ENCODE measurements around the gene UBE3C.

The UBE3C gene

GRCh38 chr7:157224627-157225026 lies 85.9 kb downstream of the UBE3C start:
- H2AK5ac ChIP-seq (ENCODE audit: low read length) = no peak overlapping the region
- H2AFZ ChIP-seq (ENCODE audit: insufficient read depth, low read length, poor library complexity) = no peak overlapping the region
- H3K4ac ChIP-seq (ENCODE audit: low read depth, low read length) = no peak overlapping the region
- peaks cover 30 to 45% of the 10 kb centered on the region in 2 experiments for H3K36me3 ChIP-seq (ENCODE audit: control insufficient read depth in 1 of 2, insufficient read depth in 2 of 2, low read length in 2 of 2)
- no peak overlapping the region for H2BK5ac ChIP-seq (ENCODE audit: low read depth, low read length, poor library complexity)
- no peak overlapping the region for H2BK12ac ChIP-seq (ENCODE audit: low read length)
- no CpG with 5 or more reads among the region's 4 CpGs for WGBS (ENCODE audit: extremely low coverage, insufficient coverage, insufficient read length)
- no peak overlapping the region for H4K8ac ChIP-seq (ENCODE audit: low read depth, low read length)
- no peak overlapping the region for H3K23ac ChIP-seq (ENCODE audit: low read length)
- peak in 1 of 2 donors; percentile 10 for DNase-seq
- H3K79me1 ChIP-seq (ENCODE audit: low read length) = no peaks in the 10 kb centered on the region
- H3K9me3 ChIP-seq (ENCODE audit: insufficient read depth, low read depth, low read length) = no peaks in the 10 kb centered on the region
- no peak overlapping the region for H3K9ac ChIP-seq (ENCODE audit: low read length)
- H2BK120ac ChIP-seq (ENCODE audit: insufficient read depth, low read length, poor library complexity) = no peak overlapping the region
- H3K27me3 ChIP-seq (ENCODE audit: insufficient read depth, low read length) = no peaks in the 10 kb centered on the region
- no peaks in the 10 kb centered on the region for H3K79me2 ChIP-seq (ENCODE audit: control insufficient read depth, insufficient read depth, low read length, poor library complexity)
- H3K4me3 ChIP-seq (ENCODE audit: low read depth, low read length) = no peak overlapping the region
- no peak overlapping the region for H4K91ac ChIP-seq (ENCODE audit: low read depth, low read length)
- no peak overlapping the region for H3K18ac ChIP-seq (ENCODE audit: low read length)
- H3K4me1 ChIP-seq (ENCODE audit: control insufficient read depth in 1 of 2, insufficient read depth in 2 of 2, low read length in 2 of 2) = no peaks in the 10 kb centered on the region
- no peak overlapping the region for H3K4me2 ChIP-seq (ENCODE audit: low read length)
- H3K14ac ChIP-seq (ENCODE audit: low read length) = no peak overlapping the region
- no peak overlapping the region for H3K27ac ChIP-seq (ENCODE audit: low read depth, low read length)
- no peak overlapping the region for H4K12ac ChIP-seq (ENCODE audit: low read depth, low read length)

DNA sequence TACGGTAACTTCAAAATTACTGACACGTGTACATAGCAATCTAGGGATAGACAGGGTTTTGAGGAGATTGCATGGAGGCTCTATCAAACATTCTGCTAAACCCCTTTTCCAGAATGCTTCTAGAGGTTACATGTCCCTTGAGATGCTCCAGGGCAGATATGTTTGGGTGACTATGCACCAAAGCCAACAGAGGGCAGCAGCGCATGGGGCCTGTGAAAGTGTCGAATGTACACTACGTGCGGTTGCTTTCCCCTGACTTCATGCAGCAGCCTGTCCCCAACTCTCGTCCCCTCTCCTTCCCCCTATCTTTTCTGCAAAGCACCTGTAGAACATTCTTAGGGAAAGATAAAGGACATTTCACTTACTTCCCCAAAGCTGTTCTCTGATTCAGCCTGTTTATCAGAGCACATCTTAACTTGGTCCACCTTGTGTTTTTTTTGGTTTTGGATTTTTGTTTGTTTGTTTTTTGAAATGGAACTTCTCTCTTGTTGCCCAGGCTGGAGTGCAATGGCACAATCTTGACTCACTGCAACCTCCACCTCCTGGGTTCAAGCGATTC lies 90.2 kb downstream of the UBE3C start:
- H3K18ac ChIP-seq (ENCODE audit: low read length) = no peak overlapping the region
- H3K4me1 ChIP-seq (ENCODE audit: control insufficient read depth in 1 of 2, insufficient read depth in 2 of 2, low read length in 2 of 2) = no peaks in the 10 kb centered on the region
- H2AFZ ChIP-seq (ENCODE audit: insufficient read depth, low read length, poor library complexity) = no peak overlapping the region
- no peak overlapping the region for H4K8ac ChIP-seq (ENCODE audit: low read depth, low read length)
- no peak overlapping the region for H3K14ac ChIP-seq (ENCODE audit: low read length)
- no peak overlapping the region for H3K4me2 ChIP-seq (ENCODE audit: low read length)
- DNase-seq = peak; percentile 5 to 53
- no peaks in the 10 kb centered on the region for H3K79me1 ChIP-seq (ENCODE audit: low read length)
- no peak overlapping the region for H2BK5ac ChIP-seq (ENCODE audit: low read depth, low read length, poor library complexity)
- no peak overlapping the region for H2AK5ac ChIP-seq (ENCODE audit: low read length)
- no peaks in the 10 kb centered on the region for H3K79me2 ChIP-seq (ENCODE audit: control insufficient read depth, insufficient read depth, low read length, poor library complexity)
- no peak overlapping the region for H3K4ac ChIP-seq (ENCODE audit: low read depth, low read length)
- H3K4me3 ChIP-seq (ENCODE audit: low read depth, low read length) = no peak overlapping the region
- H3K36me3 ChIP-seq (ENCODE audit: control insufficient read depth in 1 of 2, insufficient read depth in 2 of 2, low read length in 2 of 2) = peaks cover 27 to 36% of the 10 kb centered on the region in 2 experiments
- no peak overlapping the region for H2BK120ac ChIP-seq (ENCODE audit: insufficient read depth, low read length, poor library complexity)
- no CpG with 5 or more reads among the region's 8 CpGs for WGBS (ENCODE audit: extremely low coverage, insufficient coverage, insufficient read length)
- no peaks in the 10 kb centered on the region for H3K27me3 ChIP-seq (ENCODE audit: insufficient read depth, low read length)
- H2BK12ac ChIP-seq (ENCODE audit: low read length) = no peak overlapping the region
- H3K9ac ChIP-seq (ENCODE audit: low read length) = no peak overlapping the region
- no peak overlapping the region for H3K23ac ChIP-seq (ENCODE audit: low read length)
- no peak overlapping the region for H4K12ac ChIP-seq (ENCODE audit: low read depth, low read length)
- H3K27ac ChIP-seq (ENCODE audit: low read depth, low read length) = no peak overlapping the region
- no peak overlapping the region for H4K91ac ChIP-seq (ENCODE audit: low read depth, low read length)
- peaks cover 1% of the 10 kb centered on the region for H3K9me3 ChIP-seq (ENCODE audit: insufficient read depth, low read depth, low read length)

- Histone ChIP-seq H3K36me3 (ENCODE audit: control insufficient read depth in 1 of 2, insufficient read depth in 2 of 2, low read length in 2 of 2) (peaks cover 16 to 21% of the 10 kb centered on the region in 2 experiments), H2BK5ac (ENCODE audit: low read depth, low read length, poor library complexity) (no peak overlapping the region), H3K4me1 (ENCODE audit: control insufficient read depth in 1 of 2, insufficient read depth in 2 of 2, low read length in 2 of 2) (no peaks in the 10 kb centered on the region), H4K12ac (ENCODE audit: low read depth, low read length) (no peak overlapping the region), H3K4me2 (ENCODE audit: low read length) (no peak overlapping the region), H3K4me3 (ENCODE audit: low read depth, low read length) (no peak overlapping the region), H3K27me3 (ENCODE audit: insufficient read depth, low read length) (no peaks in the 10 kb centered on the region), H3K14ac (ENCODE audit: low read length) (no peak overlapping the region), H3K4ac (ENCODE audit: low read depth, low read length) (no peak overlapping the region), H3K9ac (ENCODE audit: low read length) (no peak overlapping the region), H3K79me2 (ENCODE audit: control insufficient read depth, insufficient read depth, low read length, poor library complexity) (no peaks in the 10 kb centered on the region), H2AFZ (ENCODE audit: insufficient read depth, low read length, poor library complexity) (no peak overlapping the region), H3K23ac (ENCODE audit: low read length) (no peak overlapping the region), H4K8ac (ENCODE audit: low read depth, low read length) (no peak overlapping the region), H3K9me3 (ENCODE audit: insufficient read depth, low read depth, low read length) (peaks cover 3% of the 10 kb centered on the region), H2BK120ac (ENCODE audit: insufficient read depth, low read length, poor library complexity) (no peak overlapping the region), H2AK5ac (ENCODE audit: low read length) (no peak overlapping the region), H3K27ac (ENCODE audit: low read depth, low read length) (no peak overlapping the region), H4K91ac (ENCODE audit: low read depth, low read length) (no peak overlapping the region), H3K79me1 (ENCODE audit: low read length) (no peaks in the 10 kb centered on the region), H3K18ac (ENCODE audit: low read length) (no peak overlapping the region), H2BK12ac (ENCODE audit: low read length) (no peak overlapping the region)
- no CpG with 5 or more reads among the region's 2 CpGs for WGBS (ENCODE audit: extremely low coverage, insufficient coverage, insufficient read length)
- no peak for DNase-seq
These were observed 95.0 kb downstream of the UBE3C start for GRCh38 chr7:157233677-157234076.

GRCh38 chr7:157234271-157234670 lies 95.5 kb downstream of the UBE3C start:
- Histone ChIP-seq H4K8ac (ENCODE audit: low read depth, low read length) (no peak overlapping the region), H3K18ac (ENCODE audit: low read length) (no peak overlapping the region), H3K79me2 (ENCODE audit: control insufficient read depth, insufficient read depth, low read length, poor library complexity) (no peaks in the 10 kb centered on the region), H3K14ac (ENCODE audit: low read length) (no peak overlapping the region), H2BK5ac (ENCODE audit: low read depth, low read length, poor library complexity) (no peak overlapping the region), H2BK120ac (ENCODE audit: insufficient read depth, low read length, poor library complexity) (no peak overlapping the region), H4K91ac (ENCODE audit: low read depth, low read length) (no peak overlapping the region), H4K12ac (ENCODE audit: low read depth, low read length) (no peak overlapping the region), H3K36me3 (ENCODE audit: control insufficient read depth in 1 of 2, insufficient read depth in 2 of 2, low read length in 2 of 2) (peaks cover 16 to 21% of the 10 kb centered on the region in 2 experiments), H2AFZ (ENCODE audit: insufficient read depth, low read length, poor library complexity) (no peak overlapping the region), H2AK5ac (ENCODE audit: low read length) (no peak overlapping the region), H3K4ac (ENCODE audit: low read depth, low read length) (no peak overlapping the region), H3K9ac (ENCODE audit: low read length) (no peak overlapping the region), H2BK12ac (ENCODE audit: low read length) (no peak overlapping the region), H3K27me3 (ENCODE audit: insufficient read depth, low read length) (no peaks in the 10 kb centered on the region), H3K23ac (ENCODE audit: low read length) (no peak overlapping the region), H3K27ac (ENCODE audit: low read depth, low read length) (no peak overlapping the region), H3K4me3 (ENCODE audit: low read depth, low read length) (no peak overlapping the region), H3K9me3 (ENCODE audit: insufficient read depth, low read depth, low read length) (peaks cover 3% of the 10 kb centered on the region), H3K79me1 (ENCODE audit: low read length) (no peaks in the 10 kb centered on the region), H3K4me1 (ENCODE audit: control insufficient read depth in 1 of 2, insufficient read depth in 2 of 2, low read length in 2 of 2) (no peaks in the 10 kb centered on the region), H3K4me2 (ENCODE audit: low read length) (no peak overlapping the region)
- no CpG with 5 or more reads among the region's 5 CpGs for WGBS (ENCODE audit: extremely low coverage, insufficient coverage, insufficient read length)
- DNase-seq = no peak
